Ishikawa (cell line): ENCODE measurements around the gene SERTAD2.

Source experiments
- CEBPB ChIP-seq: IDR thresholded peaks from 2 replicates; pipeline ENCODE4 v1.6.1; 2012
- CREB1 ChIP-seq: IDR thresholded peaks from 2 replicates; pipeline ENCODE4 v1.6.1; 2012; ENCODE audit warnings: low read depth
- EGR1 ChIP-seq: IDR thresholded peaks from 2 replicates; pipeline ENCODE4 v1.6.1; 2012
- EP300 ChIP-seq: IDR thresholded peaks from 2 replicates; pipeline ENCODE4 v1.6.1; 2012; ENCODE audit warnings: borderline replicate concordance
- MAX ChIP-seq: IDR thresholded peaks from 2 replicates; pipeline ENCODE4 v1.6.1; 2012
- NFIC ChIP-seq: IDR thresholded peaks from 2 replicates; pipeline ENCODE4 v1.6.1; 2012
- TAF1 ChIP-seq: IDR thresholded peaks from 2 replicates; pipeline ENCODE4 v1.6.1; 2012; ENCODE audit warnings: low read depth, mild to moderate bottlenecking
- TCF12 ChIP-seq: IDR thresholded peaks from 2 replicates; pipeline ENCODE4 v1.6.1; 2012; ENCODE audit warnings: low read depth
- ZBTB7A ChIP-seq: IDR thresholded peaks from 2 replicates; pipeline ENCODE4 v1.6.1; 2012; ENCODE audit warnings: low read depth
- TF ChIP-seq, protein P1 (sequence below): IDR thresholded peaks from 2 replicates; pipeline ENCODE4 v1.6.1; 2012
- TF ChIP-seq, protein P2 (sequence below): IDR thresholded peaks from 2 replicates; pipeline ENCODE4 v1.6.1; 2012; ENCODE audit warnings: low read depth, mild to moderate bottlenecking

DNA sequence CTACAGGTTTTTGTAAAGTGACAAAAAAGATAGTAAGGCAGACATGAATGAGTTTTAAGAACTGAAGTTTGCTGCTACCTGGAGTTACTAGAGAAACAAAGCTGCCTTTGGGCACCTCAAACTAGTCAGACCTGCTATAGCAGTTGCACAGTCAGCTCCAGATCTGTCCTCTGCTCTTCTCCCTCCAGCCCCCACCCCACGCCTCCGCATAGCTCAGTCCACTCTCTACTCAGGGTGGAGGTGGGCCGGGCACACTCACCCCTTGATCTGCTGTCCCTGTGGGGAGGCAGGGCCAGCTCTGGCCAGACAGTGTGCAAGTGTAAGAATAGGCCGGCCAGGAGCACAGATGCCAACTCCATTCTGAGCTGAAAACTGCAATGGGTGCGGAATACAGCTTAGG is 4.1 kb downstream of the SERTAD2 start:
- TF ChIP-seq TCF12 (no peak), MAX (no peak), ZBTB7A (0 out of 2 replicates have a peak, but pooled peaks have one; percentile 54), NFIC (no peak), EGR1 (peak; percentile 92), EP300 (no peak; the same call in 1 of the 2 replicates), CREB1 (no peak), CEBPB (no peak), TAF1 (no peak)
- TF ChIP-seq, protein P1, sequence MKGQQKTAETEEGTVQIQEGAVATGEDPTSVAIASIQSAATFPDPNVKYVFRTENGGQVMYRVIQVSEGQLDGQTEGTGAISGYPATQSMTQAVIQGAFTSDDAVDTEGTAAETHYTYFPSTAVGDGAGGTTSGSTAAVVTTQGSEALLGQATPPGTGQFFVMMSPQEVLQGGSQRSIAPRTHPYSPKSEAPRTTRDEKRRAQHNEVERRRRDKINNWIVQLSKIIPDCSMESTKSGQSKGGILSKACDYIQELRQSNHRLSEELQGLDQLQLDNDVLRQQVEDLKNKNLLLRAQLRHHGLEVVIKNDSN: no peak
- TF ChIP-seq, protein P2, sequence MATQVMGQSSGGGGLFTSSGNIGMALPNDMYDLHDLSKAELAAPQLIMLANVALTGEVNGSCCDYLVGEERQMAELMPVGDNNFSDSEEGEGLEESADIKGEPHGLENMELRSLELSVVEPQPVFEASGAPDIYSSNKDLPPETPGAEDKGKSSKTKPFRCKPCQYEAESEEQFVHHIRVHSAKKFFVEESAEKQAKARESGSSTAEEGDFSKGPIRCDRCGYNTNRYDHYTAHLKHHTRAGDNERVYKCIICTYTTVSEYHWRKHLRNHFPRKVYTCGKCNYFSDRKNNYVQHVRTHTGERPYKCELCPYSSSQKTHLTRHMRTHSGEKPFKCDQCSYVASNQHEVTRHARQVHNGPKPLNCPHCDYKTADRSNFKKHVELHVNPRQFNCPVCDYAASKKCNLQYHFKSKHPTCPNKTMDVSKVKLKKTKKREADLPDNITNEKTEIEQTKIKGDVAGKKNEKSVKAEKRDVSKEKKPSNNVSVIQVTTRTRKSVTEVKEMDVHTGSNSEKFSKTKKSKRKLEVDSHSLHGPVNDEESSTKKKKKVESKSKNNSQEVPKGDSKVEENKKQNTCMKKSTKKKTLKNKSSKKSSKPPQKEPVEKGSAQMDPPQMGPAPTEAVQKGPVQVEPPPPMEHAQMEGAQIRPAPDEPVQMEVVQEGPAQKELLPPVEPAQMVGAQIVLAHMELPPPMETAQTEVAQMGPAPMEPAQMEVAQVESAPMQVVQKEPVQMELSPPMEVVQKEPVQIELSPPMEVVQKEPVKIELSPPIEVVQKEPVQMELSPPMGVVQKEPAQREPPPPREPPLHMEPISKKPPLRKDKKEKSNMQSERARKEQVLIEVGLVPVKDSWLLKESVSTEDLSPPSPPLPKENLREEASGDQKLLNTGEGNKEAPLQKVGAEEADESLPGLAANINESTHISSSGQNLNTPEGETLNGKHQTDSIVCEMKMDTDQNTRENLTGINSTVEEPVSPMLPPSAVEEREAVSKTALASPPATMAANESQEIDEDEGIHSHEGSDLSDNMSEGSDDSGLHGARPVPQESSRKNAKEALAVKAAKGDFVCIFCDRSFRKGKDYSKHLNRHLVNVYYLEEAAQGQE: no peak
